ENCODE measurements around the gene HES6.

DNA sequence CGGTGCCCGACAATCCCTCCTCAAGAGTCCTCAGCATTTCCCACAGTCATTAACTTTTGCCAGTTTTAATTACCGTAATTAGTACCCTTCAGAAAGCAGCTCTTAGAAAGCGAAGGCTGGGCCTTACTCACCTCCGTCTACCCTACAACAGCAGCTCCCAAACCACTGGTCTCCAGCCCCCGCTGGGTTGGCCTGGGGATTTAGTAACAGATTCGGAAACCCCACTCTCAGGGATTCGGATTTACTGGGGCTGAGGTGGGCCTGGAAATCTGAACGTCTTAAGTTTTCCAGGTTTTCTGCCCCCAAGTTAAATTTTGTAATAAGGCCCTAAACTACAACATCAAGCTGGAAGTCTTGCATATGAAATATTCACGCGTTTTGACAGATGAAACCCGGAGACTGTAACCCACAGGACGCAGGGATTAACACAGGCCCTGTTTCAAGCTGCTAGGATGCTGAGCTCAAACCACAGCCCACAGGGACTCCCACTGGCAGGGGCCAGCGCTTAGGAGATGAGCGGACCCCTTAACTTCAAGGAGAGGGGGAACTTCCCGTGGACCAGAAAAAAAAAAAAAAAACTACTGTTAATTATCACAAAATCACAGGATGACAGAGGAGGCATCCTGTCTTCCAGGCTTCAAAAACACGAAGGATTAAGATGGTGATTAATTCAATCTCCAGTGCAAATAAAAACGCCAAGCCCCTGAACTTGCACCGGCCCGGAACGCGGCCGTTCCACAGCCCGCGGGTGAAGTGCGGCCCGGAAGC is 37.3 kb downstream of the HES6 start:
- TF ChIP-seq CTCF (IDR thresholded peaks at IDR 0.05; ENCODE audit: low read length), result no peak
- TF ChIP-seq EZH2 (IDR thresholded peaks at IDR 0.05; ENCODE audit: borderline replicate concordance, low read length), result no peak

All from OCI-LY1 (cell line).